A549 (cell line): ENCODE results near the gene PDZD4. TPM values are rescaled to one million over a fixed set of nuclear protein-coding genes. Genes with fewer than 3 reads are reported as not detected.

ENCODE experiments used
- ATAC-seq, 2 experiments: fragments of 200-7000 bp in 1 of 2; fragments of >200 bp in 1 of 2; cut with Nextera tagmentation in 1 of 2; cut with Tn5 transposase in 1 of 2; 3 replicates each; pipeline versions ENCODE4 v1.8.0 to v1.9.1; 2018 to 2020; ENCODE audit warnings: mild to moderate bottlenecking in 1 of 2, moderate library complexity in 1 of 2
- CTCF ChIA-PET: fragments of 300-600 bp; sonication (Branson Sonifier 250); formaldehyde crosslinking; extraction: SDS; loops from one replicate; lab custom pipeline; 2021; ENCODE audit warnings: antibody characterized with exemption, inconsistent platforms; lab: Yijun Ruan, JAX
- POLR2A ChIA-PET: fragments of 350-600 bp; formaldehyde crosslinking; extraction: SDS; loops from one replicate; lab custom pipeline; 2021; ENCODE audit warnings: antibody characterized with exemption, inconsistent platforms; lab: Yijun Ruan, JAX
- DNase-seq, 2 experiments: peaks; one replicate each; pipeline versions ENCODE4 v3.0.0 to v3.0.0-alpha.2; 2011 to 2016; ENCODE audit warnings: low read depth in 1 of 2, low spot score in 1 of 2
- FAIRE-seq: peaks from 2 replicates; lab custom pipeline; 2011; peaks lifted over from hg19 to GRCh38; lab: Jason Lieb, UNC
- H3K27ac ChIP-seq, 2 experiments: fragments of >200 bp; sonication (Bioruptor Twin); formaldehyde crosslinking; 3 replicates each; pipeline ENCODE4 v1.5.1; 2016 to 2017
- H3K4me1 ChIP-seq: fragments of >200 bp; sonication (Bioruptor Twin); formaldehyde crosslinking; 3 replicates; pipeline ENCODE4 v1.6.1; 2016
- H3K4me2 ChIP-seq: fragments of >200 bp; sonication (Bioruptor Twin); formaldehyde crosslinking; 3 replicates; pipeline ENCODE4 v1.6.1; 2016
- H3K4me3 ChIP-seq: fragments of >200 bp; sonication (Bioruptor Twin); formaldehyde crosslinking; 3 replicates; pipeline ENCODE4 v1.5.1; 2016
- H3K9me3 ChIP-seq: fragments of >200 bp; sonication (Bioruptor Twin); formaldehyde crosslinking; 3 replicates; pipeline ENCODE4 v1.6.1; 2016
- BCL3 ChIP-seq: fragments of >200 bp; sonication (Bioruptor Twin); formaldehyde crosslinking; IDR thresholded peaks from 3 replicates; pipeline ENCODE4 v1.6.1; 2016
- BHLHE40 ChIP-seq: IDR thresholded peaks from 2 replicates; pipeline ENCODE4 v1.6.1; 2012; ENCODE audit warnings: low read depth, low read length, inconsistent platforms
- CTCF ChIP-seq: fragments of >200 bp; sonication (Bioruptor Twin); formaldehyde crosslinking; IDR thresholded peaks from 3 replicates; pipeline ENCODE4 v1.5.1; 2016
- E2F6 ChIP-seq: IDR thresholded peaks from 2 replicates; pipeline ENCODE4 v1.6.1; 2012; ENCODE audit warnings: low read depth, borderline replicate concordance
- EHF ChIP-seq: fragments of 250-450 bp; sonication (Bioruptor Pico); IDR thresholded peaks from 2 replicates; pipeline ENCODE4 v1.5.0; 2020; ENCODE audit warnings: mild to moderate bottlenecking
- ELK1 ChIP-seq: fragments of 150-350 bp; IDR thresholded peaks from 2 replicates; pipeline ENCODE4 v1.6.1; 2014; ENCODE audit warnings: low read depth, mild to moderate bottlenecking, low read length
- ESRRA ChIP-seq: fragments of 150-350 bp; IDR thresholded peaks from 2 replicates; pipeline ENCODE4 v1.6.1; 2014; ENCODE audit warnings: mild to moderate bottlenecking, low read length, borderline replicate concordance
- FOSB ChIP-seq: fragments of 250-450 bp; sonication (Bioruptor Pico); IDR thresholded peaks from 2 replicates; pipeline ENCODE4 v1.5.0; 2020; ENCODE audit warnings: mild to moderate bottlenecking, moderate library complexity
- FOSL2 ChIP-seq, 2 experiments: fragments of 450-650 bp in 1 of 2; fragments of >200 bp in 1 of 2; sonication (Bioruptor Twin) in 1 of 2; formaldehyde crosslinking; IDR thresholded peaks; 2 replicates each; pipeline versions ENCODE4 v1.5.0 to v1.6.1; 2016 to 2020; ENCODE audit warnings: mild to moderate bottlenecking in 1 of 2, moderate library complexity in 1 of 2
- GATA3 ChIP-seq: IDR thresholded peaks from 2 replicates; pipeline ENCODE4 v1.6.1; 2012; ENCODE audit warnings: borderline replicate concordance
- HDAC2 ChIP-seq: fragments of 200-600 bp; sonication (generic); IDR thresholded peaks from 2 replicates; pipeline ENCODE4 v1.6.1; 2016
- JUN ChIP-seq, 2 experiments: fragments of >200 bp; sonication (Bioruptor Twin); formaldehyde crosslinking; IDR thresholded peaks; 2 replicates in 1 of 2; 3 replicates in 1 of 2; pipeline ENCODE4 v1.6.1; 2016 to 2017
- KDM5A ChIP-seq: fragments of 200-600 bp; sonication (generic); IDR thresholded peaks from 2 replicates; pipeline ENCODE4 v1.6.1; 2016; ENCODE audit warnings: antibody characterized with exemption, mild to moderate bottlenecking
- MAFK ChIP-seq: fragments of 450-650 bp; IDR thresholded peaks from 2 replicates; pipeline ENCODE4 v1.6.1; 2014; ENCODE audit not compliant: partially characterized antibody
- MAX ChIP-seq: IDR thresholded peaks from 2 replicates; pipeline ENCODE4 v1.6.1; 2012
- NFE2L2 ChIP-seq: fragments of 150-350 bp; conservative IDR thresholded peaks from 2 replicates; pipeline ENCODE4 v1.6.1; 2014; ENCODE audit warnings: low read length
- POLR2A ChIP-seq: IDR thresholded peaks from 2 replicates; pipeline ENCODE4 v1.6.1; 2012; ENCODE audit warnings: mild to moderate bottlenecking, low read length
- RCOR1 ChIP-seq: fragments of 150-350 bp; IDR thresholded peaks from 2 replicates; pipeline ENCODE4 v1.6.1; 2014; ENCODE audit warnings: antibody characterized with exemption, low read length, low read depth
- REST ChIP-seq: fragments of 200-600 bp; sonication (generic); IDR thresholded peaks from 2 replicates; pipeline ENCODE4 v1.6.1; 2016; ENCODE audit warnings: antibody characterized with exemption, mild to moderate bottlenecking, moderate library complexity
- RFX5 ChIP-seq: fragments of 450-650 bp; IDR thresholded peaks from 2 replicates; pipeline ENCODE4 v1.7.1; 2014; ENCODE audit warnings: antibody characterized with exemption, mild to moderate bottlenecking, moderate library complexity
- RNF2 ChIP-seq: fragments of 200-600 bp; sonication (generic); IDR thresholded peaks from 2 replicates; pipeline ENCODE4 v1.6.1; 2016; ENCODE audit warnings: low read depth, mild to moderate bottlenecking, antibody characterized with exemption, moderate library complexity, borderline replicate concordance
- SMC3 ChIP-seq: fragments of >200 bp; sonication (Bioruptor Twin); formaldehyde crosslinking; IDR thresholded peaks from 3 replicates; pipeline ENCODE4 v1.6.1; 2018; ENCODE audit warnings: inconsistent platforms
- SREBF2 ChIP-seq: fragments of 450-650 bp; IDR thresholded peaks from 2 replicates; pipeline ENCODE4 v1.6.1; 2014; ENCODE audit warnings: mild to moderate bottlenecking, moderate library complexity
- TFCP2L1 ChIP-seq: fragments of 250-450 bp; sonication (Bioruptor Pico); IDR thresholded peaks from 2 replicates; pipeline ENCODE4 v1.5.0; 2021; ENCODE audit warnings: mild to moderate bottlenecking
- USF2 ChIP-seq: fragments of 450-650 bp; IDR thresholded peaks from 2 replicates; pipeline ENCODE4 v1.6.1; 2014; ENCODE audit warnings: antibody characterized with exemption
- ZC3H11A ChIP-seq: fragments of 450-650 bp; IDR thresholded peaks from 2 replicates; pipeline ENCODE4 v1.6.1; 2014; ENCODE audit warnings: antibody characterized with exemption, mild to moderate bottlenecking
- ZNF302 ChIP-seq: fragments of 250-450 bp; sonication (Bioruptor Pico); IDR thresholded peaks from 2 replicates; pipeline ENCODE4 v1.9.0; 2021; ENCODE audit warnings: inconsistent platforms, mild to moderate bottlenecking, moderate library complexity
- WGBS: methylation state at CpG from one replicate; pipeline ENCODE4 v1.1.6; 2017; ENCODE audit errors: missing lambda C conversion rate; 5-methylcytosine and 5-hydroxymethylcytosine counted together
- polyA plus RNA-seq, 4 experiments: library from polyadenylated mRNA; depleted of rRNA in 3 of 4; stranded (reverse); fragments of >200 nt; fragmentation: RNase III in 1 of 4; extraction: RNeasy Plus Mini Kit Qiagen cat#74134 plus additional on column Dnase treatment in 1 of 4; gene quantifications; 2 replicates in 3 of 4; 3 replicates in 1 of 4; pipeline ENCODE4 v1.2.3, GENCODE V29; 2011 to 2017

Gene PDZD4
- polyA plus RNA-seq, 2 of the 4 experiments (the other 2 are of a cell fraction), result 1.2 to 3.0 TPM

- no peak for DNase-seq
- ChIA-PET CTCF (interaction anchor here (1.0 kb wide), 1 partner anchor 30 kb away, joined by 3 read pairs; no protein-coding TSS in a partner anchor), POLR2A (no interaction called here)
- H3K27ac ChIP-seq, result no peak overlapping the region
- 62% methylated on average over 18 of the region's 22 CpGs for WGBS
- ATAC-seq, result no peak
- no peaks in the 10 kb centered on the region for H3K9me3 ChIP-seq
- H3K4me3 ChIP-seq, result no peak overlapping the region
- no peaks in the 10 kb centered on the region for H3K4me1 ChIP-seq
- no peak for FAIRE-seq
- TF ChIP-seq MAFK (no peak), ESRRA (no peak), CTCF (no peak), ELK1 (no peak), E2F6 (no peak), NFE2L2 (no peak), RFX5 (no peak), POLR2A (no peak), HDAC2 (no peak), FOSB (CRISPR knock-in tag) (no peak), JUN (IDR thresholded peaks at IDR 0.05) (no peak), USF2 (no peak), ZNF302 (CRISPR knock-in tag) (no peak), MAX (no peak), BHLHE40 (no peak), KDM5A (no peak), ZC3H11A (no peak), GATA3 (no peak), RNF2 (no peak)
- no peak overlapping the region for H3K4me2 ChIP-seq
Measured at GRCh38 chrX:153866302-153867019, 36.1 kb upstream of the PDZD4 start.

- H3K4me2 ChIP-seq, result no peak overlapping the region
- no peak overlapping the region for H3K27ac ChIP-seq
- no peaks in the 10 kb centered on the region for H3K9me3 ChIP-seq
- no peaks in the 10 kb centered on the region for H3K4me1 ChIP-seq
- ATAC-seq (no peak), DNase-seq (no peak), FAIRE-seq (no peak)
- ChIA-PET POLR2A (no interaction called here), CTCF (no interaction called here)
- no peak overlapping the region for H3K4me3 ChIP-seq
- WGBS, result 89% methylated on average over 9 of the region's 9 CpGs
- no peak for TF ChIP-seq EHF (CRISPR knock-in tag)
- TF ChIP-seq TFCP2L1 (CRISPR knock-in tag), result no peak
- TF ChIP-seq ELK1, result no peak
- no peak for TF ChIP-seq POLR2A
- TF ChIP-seq FOSL2 (IDR thresholded peaks at IDR 0.05), result no peak
- no peak for TF ChIP-seq FOSL2 (CRISPR knock-in tag; IDR thresholded peaks at IDR 0.05)
- TF ChIP-seq SMC3, result no peak
- TF ChIP-seq ZC3H11A, result no peak
- no peak for TF ChIP-seq MAX
- no peak for TF ChIP-seq SREBF2
- TF ChIP-seq REST, result no peak
- TF ChIP-seq BCL3, result no peak
- no peak for TF ChIP-seq RCOR1
Measured at GRCh38 chrX:153865685-153866084, 35.3 kb upstream of the PDZD4 start.
